Measurements from ENCODE around the gene GCLC. TPM values are rescaled to one million over a fixed set of nuclear protein-coding genes. Genes with fewer than 3 reads are reported as not detected.

GCLC gene
- total and polyA plus RNA-seq, 9 of the 15 experiments (the other 6 are each of a cell fraction or from before 2014, with no cell fraction given), result 3.9 to 20.0 (median 9.4) TPM

DNA sequence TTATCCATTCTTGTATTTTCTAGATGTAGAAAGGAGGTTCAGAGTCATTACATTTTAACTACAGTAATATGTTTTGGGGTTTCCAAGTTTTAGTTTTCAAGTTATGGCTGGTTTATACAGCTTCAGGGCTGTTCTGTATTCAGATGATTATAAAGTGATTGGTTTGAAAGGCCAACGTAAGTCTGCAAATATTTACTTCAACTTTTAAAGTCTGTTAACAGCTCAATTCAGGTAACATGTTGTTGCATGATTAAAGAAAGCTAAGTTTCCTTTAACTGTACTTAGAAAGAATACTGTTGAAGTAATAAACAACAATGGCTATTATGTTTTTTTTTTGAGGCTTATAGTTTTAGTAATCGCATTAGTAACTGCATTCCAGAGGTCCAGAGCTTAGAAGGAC, 22.8 kb upstream of the GCLC start:
- H4K20me1 ChIP-seq (replicated peaks; ENCODE audit: control insufficient read depth, insufficient read depth, low read length), result no peaks in the 10 kb centered on the region
- no peak overlapping the region for H2AFZ ChIP-seq (ENCODE audit: low read depth, low read length)
- no peak overlapping the region for H3K4me2 ChIP-seq (ENCODE audit: insufficient read depth, low read length)
- no peaks in the 10 kb centered on the region for H3K9me3 ChIP-seq (replicated peaks; ENCODE audit: control insufficient read depth, insufficient read depth, low read depth, low read length)
- no peaks in the 10 kb centered on the region for H3K4me1 ChIP-seq (replicated peaks in 1 of 2; ENCODE audit: control insufficient read depth in 2 of 2, insufficient read depth in 2 of 2, low read length in 2 of 2)
- no peaks in the 10 kb centered on the region for H3K36me3 ChIP-seq (ENCODE audit: control insufficient read depth, insufficient read depth, low read length)
- no peaks in the 10 kb centered on the region for H3K9me1 ChIP-seq (ENCODE audit: control insufficient read depth, insufficient read depth, low read length)
- ChIA-PET CTCF (ENCODE audit: low intra/inter-chr PET ratio) (interaction anchor here (0.7 kb wide), 1 partner anchor 14 kb away, joined by 4 read pairs; no protein-coding TSS in a partner anchor), POLR2A (interaction anchor here (0.6 to 0.7 kb wide), 2 partner anchors 230 to 1430 kb away, joined by 3 read pairs; no protein-coding TSS in a partner anchor)
- intact Hi-C loops (cut with micrococcal nuclease) (no loop called here), in situ Hi-C loops (cut with MboI) (no loop called here)
- no peak for DNase-seq (ENCODE audit: extremely low read depth in 1 of 4, low spot score in 3 of 4)
- no TSS peak for BruUV-seq (replicated peaks)
- ATAC-seq, result no peak
- H3K79me2 ChIP-seq (ENCODE audit: control insufficient read depth, insufficient read depth, low read length), result no peaks in the 10 kb centered on the region
- H3K27ac ChIP-seq (ENCODE audit: extremely low read depth, low read depth, low read length), result no peak overlapping the region
- no peak overlapping the region for H3K4me3 ChIP-seq
- no peak overlapping the region for H3K9ac ChIP-seq (ENCODE audit: insufficient read depth in 1 of 2, low read depth in 2 of 2, low read length in 2 of 2)
- 3% methylated on average over 2 of the region's 2 CpGs for WGBS (ENCODE audit: insufficient coverage, low coverage, missing lambda C conversion rate)
- no peak for FAIRE-seq
- TF ChIP-seq, protein P1, sequence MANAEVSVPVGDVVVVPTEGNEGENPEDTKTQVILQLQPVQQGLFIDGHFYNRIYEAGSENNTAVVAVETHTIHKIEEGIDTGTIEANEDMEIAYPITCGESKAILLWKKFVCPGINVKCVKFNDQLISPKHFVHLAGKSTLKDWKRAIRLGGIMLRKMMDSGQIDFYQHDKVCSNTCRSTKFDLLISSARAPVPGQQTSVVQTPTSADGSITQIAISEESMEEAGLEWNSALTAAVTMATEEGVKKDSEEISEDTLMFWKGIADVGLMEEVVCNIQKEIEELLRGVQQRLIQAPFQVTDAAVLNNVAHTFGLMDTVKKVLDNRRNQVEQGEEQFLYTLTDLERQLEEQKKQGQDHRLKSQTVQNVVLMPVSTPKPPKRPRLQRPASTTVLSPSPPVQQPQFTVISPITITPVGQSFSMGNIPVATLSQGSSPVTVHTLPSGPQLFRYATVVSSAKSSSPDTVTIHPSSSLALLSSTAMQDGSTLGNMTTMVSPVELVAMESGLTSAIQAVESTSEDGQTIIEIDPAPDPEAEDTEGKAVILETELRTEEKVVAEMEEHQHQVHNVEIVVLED (CRISPR knock-in tag; IDR thresholded peaks at IDR 0.05), result no peak
- no peak for TF ChIP-seq CBX2 (IDR thresholded peaks at IDR 0.05; ENCODE audit: insufficient read depth, low read length, poor library complexity, severe bottlenecking)
- TF ChIP-seq PURB (CRISPR knock-in tag; IDR thresholded peaks at IDR 0.05; ENCODE audit: low read depth), result no peak
- no peak for TF ChIP-seq NEUROD1 (IDR thresholded peaks at IDR 0.05; ENCODE audit: borderline replicate concordance, low read depth, low read length, partially characterized antibody)
- no peak for TF ChIP-seq ZNF668 (CRISPR knock-in tag; IDR thresholded peaks at IDR 0.05)
- TF ChIP-seq KLF13 (tag; IDR thresholded peaks at IDR 0.05; ENCODE audit: borderline replicate concordance, low read depth), result no peak
- no peak for TF ChIP-seq ZNF184 (CRISPR knock-in tag; IDR thresholded peaks at IDR 0.05)
- no peak for TF ChIP-seq ZNF766 (CRISPR knock-in tag; conservative IDR thresholded peaks at IDR 0.05)
- no peak for TF ChIP-seq CHD1 (IDR thresholded peaks at IDR 0.05; ENCODE audit: low read length)
- TF ChIP-seq SMC3 (conservative IDR thresholded peaks at IDR 0.05; ENCODE audit: insufficient read depth, low read depth, low read length), result no peak
- TF ChIP-seq MEIS2 (IDR thresholded peaks at IDR 0.05; ENCODE audit: partially characterized antibody), result no peak
- TF ChIP-seq ZNF512 (tag; IDR thresholded peaks at IDR 0.05), result no peak
- TF ChIP-seq MCM5 (IDR thresholded peaks at IDR 0.05; ENCODE audit: low read depth), result no peak
- TF ChIP-seq RAD21 (CRISPR knock-in tag; conservative IDR thresholded peaks at IDR 0.05 in 1 of 2, IDR thresholded peaks at IDR 0.05 in 1 of 2), result no peak
- no peak for TF ChIP-seq CEBPB (tag; IDR thresholded peaks at IDR 0.05)
- no peak for TF ChIP-seq GATAD2B (IDR thresholded peaks at IDR 0.05; ENCODE audit: borderline replicate concordance)
- no peak for TF ChIP-seq ZC3H11A (IDR thresholded peaks at IDR 0.05; ENCODE audit: low read depth, low read length)
- no peak for TF ChIP-seq XRCC3 (IDR thresholded peaks at IDR 0.05)
- TF ChIP-seq GTF2F1 (IDR thresholded peaks at IDR 0.05; ENCODE audit: low read depth, low read length), result no peak
- H3K27me3 ChIP-seq (ENCODE audit: control insufficient read depth in 2 of 2, insufficient read depth in 2 of 2, low read length in 2 of 2), result 0 out of 5 replicates have a peak, but pooled peaks cover 0 to 2% of the 10 kb centered on the region in 2 experiments

Measured in K562 (cell line).